ENCODE results near the gene BBOF1. TPM values are rescaled to one million over a fixed set of nuclear protein-coding genes. Genes with fewer than 3 reads are reported as not detected.
"Not testable (repeated sequence)": the region's sequence is repeated elsewhere in the genome, so short reads cannot be mapped to it uniquely, and the experiment has no call there.

Gene BBOF1
- total RNA-seq, 4 donors from 2014 or later, result 8.6 to 11.8 (median 9.9) TPM

- H3K36me3 ChIP-seq, result peaks cover 13 to 41% (median 30%) of the 10 kb centered on the region in 4 donors
- WGBS, result 87% methylated on average over 3 of the region's 3 CpGs
These were observed 31.1 kb upstream of the BBOF1 start for GRCh38 chr14:73988065-73988464.

GRCh38 chr14:73988656-73989055 is 30.5 kb upstream of the BBOF1 start:
- H3K4me3 ChIP-seq; H3K4me1 ChIP-seq; intact Hi-C loops (cut with DNase I); H3K9me3 ChIP-seq; H3K27ac ChIP-seq (replicated peaks in 1 of 4); DNase-seq (ENCODE audit: extremely low spot score); H3K27me3 ChIP-seq: not testable (repeated sequence)
- peaks cover 13 to 41% (median 28%) of the 10 kb centered on the region in 4 donors for H3K36me3 ChIP-seq
- WGBS, result 86% methylated on average over 7 of the region's 7 CpGs

More at GRCh38 chr14:73988065-73988464, 31.1 kb upstream of the BBOF1 start:
- intact Hi-C loops (cut with DNase I), result no loop called here
- DNase-seq (ENCODE audit: extremely low spot score), result no peak
- no peak overlapping the region for H3K27ac ChIP-seq (replicated peaks in 1 of 4)
- H3K27me3 ChIP-seq, result no peaks in the 10 kb centered on the region
- no peak overlapping the region for H3K4me3 ChIP-seq
- TF ChIP-seq CTCF (IDR thresholded peaks at IDR 0.05) (no peak), EP300 (IDR thresholded peaks at IDR 0.05) (no peak), POLR2A (IDR thresholded peaks at IDR 0.05; ENCODE audit: low read depth) (no peak), POLR2AphosphoS5 (IDR thresholded peaks at IDR 0.05) (no peak)
- H3K4me1 ChIP-seq, result no peaks in the 10 kb centered on the region
- no peaks in the 10 kb centered on the region for H3K9me3 ChIP-seq

DNA sequence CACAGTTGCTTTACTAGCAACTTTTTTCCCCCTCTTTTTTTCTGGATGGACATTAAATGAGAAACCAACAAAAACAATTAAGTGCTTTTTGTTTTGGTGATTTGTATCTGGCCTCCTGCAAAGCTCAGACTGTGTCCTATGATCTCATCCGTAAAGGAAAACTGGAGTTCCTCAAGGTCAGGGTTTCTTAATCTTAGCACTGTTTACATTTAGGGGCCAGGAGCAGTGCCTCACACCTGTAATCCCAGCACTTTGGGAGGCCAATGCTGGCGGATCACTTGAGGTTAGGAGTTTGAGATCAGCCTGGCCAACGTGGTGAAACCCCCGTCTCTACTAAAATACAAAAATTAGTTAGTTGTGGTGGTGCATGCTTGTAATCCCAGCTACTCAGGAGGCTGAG is 28.1 kb upstream of the BBOF1 start:
- peaks cover 13 to 26% (median 24%) of the 10 kb centered on the region in 4 donors for H3K36me3 ChIP-seq
- TF ChIP-seq POLR2A (IDR thresholded peaks at IDR 0.05; ENCODE audit: low read depth) (no peak), POLR2AphosphoS5 (IDR thresholded peaks at IDR 0.05) (no peak), EP300 (IDR thresholded peaks at IDR 0.05) (no peak), CTCF (IDR thresholded peaks at IDR 0.05) (no peak)
- H3K27me3 ChIP-seq, result no peaks in the 10 kb centered on the region
- intact Hi-C loops (cut with DNase I), result no loop called here
- no peak for DNase-seq (ENCODE audit: extremely low spot score)
- H3K4me1 ChIP-seq, result no peaks in the 10 kb centered on the region
- H3K27ac ChIP-seq (replicated peaks in 1 of 4), result no peak overlapping the region
- 78% methylated on average over 4 of the region's 4 CpGs for WGBS
- no peak overlapping the region for H3K4me3 ChIP-seq
- no peaks in the 10 kb centered on the region for H3K9me3 ChIP-seq

DNA sequence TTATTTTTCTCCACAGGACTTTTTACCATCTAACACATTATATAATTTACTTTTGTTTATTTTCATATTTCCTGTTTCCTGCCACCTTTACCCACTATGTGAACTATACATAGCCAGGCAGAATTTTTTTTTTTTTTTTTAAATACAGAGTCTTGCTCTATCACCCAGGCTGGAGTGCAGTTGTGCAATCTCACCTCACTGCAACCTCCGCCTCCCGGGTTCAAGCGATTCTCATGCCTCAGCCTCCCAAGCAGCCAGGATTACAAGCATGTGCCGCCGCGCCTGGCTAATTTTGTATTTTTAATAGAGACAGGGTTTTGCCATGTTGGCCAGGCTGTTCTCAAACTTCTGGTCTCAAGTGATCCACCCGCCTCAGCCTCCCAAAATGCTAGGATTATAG is 24.2 kb upstream of the BBOF1 start:
- H3K27ac ChIP-seq (replicated peaks in 1 of 4); H3K27me3 ChIP-seq; intact Hi-C loops (cut with DNase I); H3K9me3 ChIP-seq; DNase-seq (ENCODE audit: extremely low spot score); H3K4me3 ChIP-seq; H3K4me1 ChIP-seq: not testable (repeated sequence)
- whole genome bisulfite sequencing, result 95% methylated on average over 7 of the region's 7 CpGs
- peaks cover 0 to 20% (median 10%) of the 10 kb centered on the region in 4 donors for H3K36me3 ChIP-seq

DNA sequence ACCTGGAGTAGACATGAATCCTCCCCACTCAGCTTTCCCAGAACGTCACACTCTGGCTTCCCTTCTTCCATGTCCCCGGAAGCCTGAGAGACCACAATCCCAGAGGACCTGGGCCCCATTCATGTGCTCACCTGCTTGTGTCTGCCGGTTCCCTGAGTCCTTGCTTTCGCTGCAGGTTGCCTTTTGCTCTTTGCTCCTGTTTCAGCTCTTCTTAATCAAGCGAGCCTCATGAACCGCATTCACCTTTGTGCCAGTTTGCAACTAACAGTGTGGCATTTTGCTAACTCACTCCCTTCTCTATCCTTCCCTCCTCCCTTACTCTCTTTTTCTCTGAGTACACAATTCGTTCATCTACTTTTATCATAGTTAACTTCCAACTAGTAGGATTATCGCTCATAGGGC is 23.2 kb upstream of the BBOF1 start:
- no peak for TF ChIP-seq POLR2AphosphoS5 (IDR thresholded peaks at IDR 0.05)
- TF ChIP-seq POLR2A (IDR thresholded peaks at IDR 0.05; ENCODE audit: low read depth), result no peak
- no peak for TF ChIP-seq CTCF (IDR thresholded peaks at IDR 0.05)
- no peak for TF ChIP-seq EP300 (IDR thresholded peaks at IDR 0.05)
- Histone ChIP-seq H3K4me3 (no peak overlapping the region), H3K27ac (replicated peaks in 1 of 4) (no peak overlapping the region), H3K9me3 (no peaks in the 10 kb centered on the region), H3K36me3 (peaks cover 0 to 20% (median 10%) of the 10 kb centered on the region in 4 donors), H3K27me3 (no peaks in the 10 kb centered on the region), H3K4me1 (no peaks in the 10 kb centered on the region)
- intact Hi-C loops (cut with DNase I), result no loop called here
- no peak for DNase-seq (ENCODE audit: extremely low spot score)
- WGBS, result 91% methylated on average over 8 of the region's 8 CpGs

- no peak for TF ChIP-seq POLR2A (IDR thresholded peaks at IDR 0.05; ENCODE audit: low read depth)
- TF ChIP-seq POLR2AphosphoS5 (IDR thresholded peaks at IDR 0.05), result no peak
- no peak for TF ChIP-seq CTCF (IDR thresholded peaks at IDR 0.05)
- TF ChIP-seq EP300 (IDR thresholded peaks at IDR 0.05), result no peak
- H3K36me3 ChIP-seq, result peaks cover 0 to 20% (median 10%) of the 10 kb centered on the region in 4 donors
- H3K9me3 ChIP-seq, result no peaks in the 10 kb centered on the region
- H3K4me3 ChIP-seq, result no peak overlapping the region
- no peaks in the 10 kb centered on the region for H3K4me1 ChIP-seq
- H3K27ac ChIP-seq (replicated peaks in 1 of 4), result no peak overlapping the region
- intact Hi-C loops (cut with DNase I), result no loop called here
- 61% methylated on average over 2 of the region's 2 CpGs for WGBS
- no peaks in the 10 kb centered on the region for H3K27me3 ChIP-seq
- no peak for DNase-seq (ENCODE audit: extremely low spot score)
These were observed 22.4 kb upstream of the BBOF1 start for GRCh38 chr14:73996731-73997107.
